NCI-H1436 treated with DMSO at 0.1 percent for 48 hours (cell line): ENCODE data around the gene NWD2.
"Not testable (repeated sequence)": the region's sequence is repeated elsewhere in the genome, so short reads cannot be mapped to it uniquely, and the experiment has no call there.

Experiments used
- DNase-seq: peaks from one replicate; lab custom pipeline; 2025; lab: John Stamatoyannopoulos, UW

Gene NWD2, protein sequence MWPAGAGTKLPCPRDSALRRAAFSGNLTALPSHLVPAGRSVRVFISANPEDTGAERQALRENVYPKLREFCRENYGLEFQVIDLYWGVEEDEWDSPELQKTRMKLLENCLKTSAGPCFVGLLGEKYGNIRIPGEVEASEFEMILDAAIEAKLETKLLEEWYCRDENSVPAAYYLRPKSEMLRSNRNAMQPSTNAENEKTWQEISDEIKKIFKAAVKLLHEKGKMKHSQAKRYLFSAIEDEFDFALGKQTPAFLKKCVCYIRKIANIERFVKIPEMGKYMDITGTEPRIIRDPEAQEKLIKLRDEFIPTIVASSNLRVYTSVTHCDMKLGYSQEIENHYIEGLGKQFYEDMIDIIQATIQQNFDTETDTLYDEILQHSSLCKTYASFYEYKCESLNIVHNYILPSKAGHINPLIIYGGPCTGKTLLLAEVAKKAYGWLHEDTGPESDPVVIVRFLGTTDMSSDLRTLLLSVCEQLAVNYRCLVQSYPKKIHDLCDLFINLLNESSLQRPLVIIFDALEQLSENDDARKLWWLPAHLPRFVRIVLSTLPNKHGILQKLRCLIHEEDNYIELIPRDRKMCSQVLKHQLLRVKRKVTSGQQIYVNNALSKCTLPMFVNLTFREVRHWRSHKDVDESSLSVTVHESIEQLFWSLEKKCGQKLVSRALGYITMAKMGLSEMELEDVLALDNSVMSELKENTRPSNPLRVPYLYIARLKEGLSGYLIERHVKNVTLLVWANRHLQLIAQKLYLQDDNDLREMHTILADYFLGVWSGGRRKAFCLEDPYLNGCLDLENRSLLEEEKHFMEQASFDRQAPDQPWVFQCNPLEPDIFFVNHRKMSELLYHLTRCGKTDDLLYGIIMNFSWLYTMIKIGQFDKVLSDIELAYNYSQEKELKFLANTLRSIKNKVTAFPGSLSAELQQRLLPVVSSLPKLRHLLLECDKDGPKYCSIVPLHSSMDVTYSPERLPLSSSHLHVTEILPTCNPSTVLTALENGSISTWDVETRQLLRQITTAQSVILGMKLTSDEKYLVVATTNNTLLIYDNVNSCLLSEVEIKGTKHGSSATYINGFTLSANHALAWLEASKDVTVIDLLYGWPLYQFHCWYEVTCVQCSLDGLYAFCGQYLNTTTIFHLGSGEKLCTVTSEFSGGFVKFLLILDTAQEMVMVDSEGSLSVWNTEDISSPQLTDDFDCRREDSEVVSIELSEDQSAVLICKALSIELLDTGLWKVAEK (N-terminal part only)

DNA sequence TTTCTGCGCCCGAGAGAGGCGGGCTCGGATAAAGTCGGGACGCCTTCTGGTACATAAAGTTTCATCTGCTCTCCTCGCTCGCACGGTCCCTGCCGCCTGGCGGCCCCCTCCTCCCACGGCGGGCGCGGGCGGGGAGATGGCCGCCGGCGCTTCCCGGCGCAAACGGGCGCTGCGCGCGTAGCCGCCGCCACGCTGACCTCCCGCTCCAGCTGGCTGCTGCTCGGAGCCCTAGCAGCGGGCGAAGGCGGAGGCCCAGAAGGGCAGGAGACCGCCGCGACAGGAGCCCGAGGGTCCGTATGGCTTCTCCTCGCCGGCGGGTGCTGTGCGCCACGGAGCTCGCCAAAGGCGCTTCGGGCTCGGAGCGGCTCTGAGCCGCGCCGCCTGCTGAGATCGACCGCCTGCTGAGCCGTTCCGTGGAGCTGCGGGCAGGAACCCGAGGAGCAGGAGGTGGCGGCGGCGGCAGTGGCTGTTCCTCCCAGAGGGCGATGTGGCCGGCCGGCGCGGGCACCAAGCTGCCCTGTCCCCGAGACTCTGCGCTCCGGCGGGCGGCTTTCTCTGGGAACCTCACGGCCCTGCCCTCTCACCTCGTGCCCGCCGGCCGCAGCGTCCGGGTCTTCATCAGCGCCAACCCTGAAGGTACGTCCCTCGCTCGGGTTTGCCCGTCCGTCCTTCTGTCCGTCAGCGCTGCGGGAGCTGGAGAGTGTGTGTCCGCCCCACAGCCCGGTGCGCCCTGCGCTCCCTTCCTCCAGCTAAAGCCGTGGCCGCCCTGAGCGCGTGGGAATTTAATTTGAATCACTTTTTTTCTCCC is at the start of gene NWD2:
TSS of gene NWD2 (plus strand) at position 161 of the 808 bp plus-strand sequence. CDS start at position 486, 325 bp downstream.
- no peak for DNase-seq

DNA sequence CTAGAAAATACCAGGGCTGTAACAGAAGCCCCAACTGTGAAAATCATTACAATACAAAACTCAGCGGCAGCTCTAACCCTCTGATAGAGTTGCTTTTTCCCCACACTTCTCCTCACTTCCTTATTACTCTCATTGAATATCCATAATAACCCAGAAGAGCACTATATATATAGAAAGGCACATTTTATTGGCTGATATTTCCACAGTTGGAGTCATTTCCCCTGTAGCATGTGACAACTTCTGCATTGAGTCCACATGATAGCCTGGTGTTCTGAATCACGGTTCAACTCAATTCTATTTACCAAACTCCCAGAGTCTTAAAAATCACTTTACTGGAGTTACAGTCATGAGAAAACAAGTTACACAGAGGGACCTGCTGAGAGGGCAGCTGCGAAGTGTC is 46.6 kb upstream of the NWD2 start:
- DNase-seq: no peak

DNA sequence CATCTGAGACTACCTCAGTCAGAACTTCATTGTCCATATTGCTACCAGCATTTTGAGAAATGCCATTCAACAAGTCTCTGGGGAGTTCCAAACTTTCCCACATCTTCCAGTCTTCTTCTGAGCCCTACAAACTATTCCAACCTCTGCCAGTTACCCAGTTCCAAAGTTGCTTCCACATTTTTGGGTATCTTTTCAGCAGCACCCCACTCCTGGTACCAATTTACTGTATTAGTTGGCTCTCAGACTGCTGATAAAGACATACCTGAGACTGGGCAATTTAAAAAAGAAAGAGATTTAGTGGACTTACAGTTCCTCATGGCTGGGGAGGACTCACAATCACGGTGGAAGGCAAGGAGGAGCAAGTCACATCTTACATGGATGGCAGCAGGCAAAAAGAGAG is 39.8 kb upstream of the NWD2 start:
- not testable (repeated sequence) for DNase-seq

DNA sequence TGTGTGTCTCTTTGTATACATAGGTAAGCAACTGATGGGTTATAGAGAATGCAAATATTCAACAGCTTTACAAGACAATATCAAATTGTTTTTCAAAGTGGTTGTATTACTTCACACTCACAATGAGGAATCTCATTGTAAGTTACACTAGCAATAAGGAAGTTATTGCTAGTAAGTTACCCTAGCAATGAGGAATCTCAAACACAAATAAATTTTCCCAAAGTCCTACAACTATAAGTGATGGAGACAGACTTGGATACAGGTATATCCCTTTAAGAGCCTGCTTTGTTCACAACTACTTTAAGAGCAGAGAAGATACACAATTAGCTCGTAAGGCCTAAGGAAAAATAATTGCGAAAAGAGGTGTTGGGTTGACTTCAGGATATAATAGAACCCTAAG is 28.3 kb upstream of the NWD2 start:
- DNase-seq: no peak

DNA sequence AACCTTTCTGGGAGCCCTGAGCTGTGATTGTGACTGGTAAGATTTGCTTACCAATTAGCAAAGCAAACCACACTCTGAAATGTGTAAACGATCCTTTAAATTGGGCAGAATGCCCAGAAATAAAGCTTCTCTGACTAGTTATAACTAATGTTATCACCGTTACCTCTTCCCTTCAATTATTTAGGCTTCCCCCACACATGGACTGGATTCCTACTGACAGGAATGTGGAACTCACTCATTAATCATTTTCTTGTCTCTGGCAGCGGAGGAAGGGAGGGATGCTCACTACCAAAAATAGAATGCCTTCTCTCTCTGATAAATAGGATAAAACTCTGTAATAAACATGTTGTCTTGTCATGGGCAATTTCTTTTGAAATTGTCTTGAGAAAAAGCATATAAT is 25.3 kb upstream of the NWD2 start:
- DNase-seq: no peak

DNA sequence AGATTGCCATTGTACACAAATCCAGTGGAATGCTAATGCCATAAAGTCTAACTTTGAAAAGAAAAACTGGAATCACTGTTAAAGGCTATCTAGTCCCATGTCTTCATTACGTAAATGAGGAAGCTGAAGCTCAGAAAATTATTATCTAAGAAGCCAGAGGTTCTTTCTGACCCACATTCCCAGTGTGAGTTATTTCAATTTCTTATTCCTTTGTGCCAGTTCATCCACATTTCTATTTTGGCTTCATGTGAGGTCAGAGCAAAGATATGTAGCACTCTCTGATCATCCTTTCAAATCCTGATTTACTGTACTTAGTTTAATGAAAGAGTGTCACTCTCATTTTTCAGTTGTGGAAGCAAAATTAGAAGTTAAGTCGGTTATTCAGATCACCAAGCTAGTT is 24.6 kb upstream of the NWD2 start:
- DNase-seq: no peak

DNA sequence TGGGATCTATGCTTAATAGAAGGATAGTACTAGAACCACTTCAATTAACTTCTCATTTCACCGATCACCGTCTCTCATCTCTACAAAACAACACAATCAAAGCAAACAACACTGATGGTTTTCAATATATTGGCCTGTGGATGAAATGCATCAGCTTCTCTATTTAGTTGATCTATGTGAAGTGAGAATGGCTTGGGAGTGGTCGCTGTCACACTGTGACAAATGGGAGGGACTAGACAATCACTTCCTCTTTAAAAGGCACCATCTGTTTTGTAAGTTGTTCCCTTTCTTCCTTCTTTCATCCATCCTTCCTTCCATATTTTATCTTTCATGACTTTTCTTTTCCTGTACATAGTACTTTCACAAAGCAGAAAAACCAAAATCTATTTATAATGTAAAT is 23.9 kb upstream of the NWD2 start:
- DNase-seq: no peak

DNA sequence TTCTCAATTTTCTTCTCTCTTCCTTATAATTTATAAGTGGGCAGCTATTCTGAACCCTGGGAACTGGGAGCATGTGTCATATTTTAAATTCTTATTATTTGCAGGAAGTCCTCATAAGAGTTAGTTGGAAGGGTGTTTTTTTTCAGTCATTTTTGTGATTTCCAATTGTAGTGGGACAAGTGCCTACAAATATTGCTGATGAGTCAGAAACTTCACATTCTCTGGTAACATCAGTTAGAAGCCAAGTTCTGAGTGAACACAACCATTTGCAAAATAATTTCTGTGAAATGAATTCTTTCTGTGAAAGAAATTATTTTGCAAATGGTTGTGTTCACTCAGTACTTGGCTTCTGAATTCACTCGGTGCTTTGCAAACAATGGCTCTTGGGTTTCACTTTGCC is 20.8 kb upstream of the NWD2 start:
- no peak for DNase-seq

DNA sequence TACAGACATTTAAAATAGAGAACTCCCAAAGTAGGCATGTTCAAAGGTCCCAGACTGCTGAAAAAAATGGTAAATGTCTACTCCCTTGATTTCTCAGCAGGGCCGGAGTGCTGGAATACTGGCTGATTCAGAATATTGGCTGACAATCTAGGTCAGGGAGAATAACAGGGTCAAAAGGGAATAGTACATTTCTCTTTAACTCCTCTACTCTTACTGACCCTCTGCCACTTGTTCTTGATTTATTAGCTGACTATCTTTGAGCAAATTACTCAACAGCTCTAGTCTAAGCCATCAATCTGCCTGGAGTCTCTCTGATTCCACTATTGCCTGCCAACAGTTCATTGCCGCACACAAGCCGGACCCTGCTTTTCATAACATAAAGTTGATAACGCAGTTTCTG is 19.7 kb upstream of the NWD2 start:
- no peak for DNase-seq

DNA sequence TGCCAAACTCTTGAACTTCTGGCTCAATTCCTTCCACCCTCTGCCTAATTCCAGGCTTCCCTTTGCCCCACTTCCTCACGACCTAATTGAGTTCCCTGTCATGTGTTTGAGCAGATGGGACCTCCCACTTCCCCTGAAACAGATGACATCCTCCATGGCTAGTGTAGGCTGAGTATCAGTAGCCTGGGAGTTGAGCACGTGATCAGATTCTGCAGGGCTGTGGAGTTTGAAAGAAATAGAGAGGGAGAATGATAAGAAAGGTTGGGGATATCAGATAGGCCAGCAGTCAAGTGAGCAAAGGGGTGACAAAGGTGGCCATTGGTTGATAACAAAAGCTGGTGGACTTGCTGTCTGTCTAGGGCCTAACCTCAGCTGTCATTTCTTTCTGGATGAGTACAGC is 18.8 kb upstream of the NWD2 start:
- no peak for DNase-seq

DNA sequence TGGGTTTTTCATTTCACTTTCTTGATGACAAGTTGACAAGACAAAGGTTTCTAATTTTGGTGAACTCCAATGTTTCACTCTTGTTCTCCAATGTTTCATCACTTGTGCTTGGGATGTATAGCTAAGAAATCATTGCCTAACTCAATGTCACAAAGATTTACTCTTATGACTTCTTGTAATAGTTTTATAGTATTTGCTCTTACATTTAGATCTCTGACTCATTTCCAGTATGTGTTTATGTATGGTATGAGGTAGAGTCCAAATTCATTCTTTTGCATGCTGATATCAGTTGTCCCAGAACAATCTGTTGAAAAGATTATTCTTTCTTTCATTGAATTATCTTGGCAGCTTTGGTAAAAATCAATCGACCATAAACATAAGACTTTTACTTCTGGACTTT is 12.2 kb upstream of the NWD2 start:
- no peak for DNase-seq

DNA sequence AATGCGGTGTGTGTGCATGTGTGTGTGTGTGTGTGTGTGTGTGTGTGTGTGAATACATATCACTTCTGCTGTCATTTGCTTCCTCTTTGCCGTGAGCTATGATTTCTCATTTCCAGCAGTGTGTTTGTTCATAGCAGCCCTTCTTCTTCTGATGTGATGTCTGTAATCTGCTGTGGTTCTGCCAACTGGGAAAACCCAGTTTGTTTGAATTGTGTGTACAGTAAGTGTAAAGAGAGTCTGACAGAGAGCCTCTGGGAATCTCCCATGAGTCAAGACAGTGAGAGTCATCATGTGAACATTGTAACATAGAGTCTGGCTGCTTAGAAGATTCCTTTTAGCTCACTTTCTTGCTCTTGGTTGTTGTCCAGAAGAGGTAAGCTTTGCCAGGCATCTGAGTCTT is 8.4 kb upstream of the NWD2 start:
- no peak for DNase-seq

DNA sequence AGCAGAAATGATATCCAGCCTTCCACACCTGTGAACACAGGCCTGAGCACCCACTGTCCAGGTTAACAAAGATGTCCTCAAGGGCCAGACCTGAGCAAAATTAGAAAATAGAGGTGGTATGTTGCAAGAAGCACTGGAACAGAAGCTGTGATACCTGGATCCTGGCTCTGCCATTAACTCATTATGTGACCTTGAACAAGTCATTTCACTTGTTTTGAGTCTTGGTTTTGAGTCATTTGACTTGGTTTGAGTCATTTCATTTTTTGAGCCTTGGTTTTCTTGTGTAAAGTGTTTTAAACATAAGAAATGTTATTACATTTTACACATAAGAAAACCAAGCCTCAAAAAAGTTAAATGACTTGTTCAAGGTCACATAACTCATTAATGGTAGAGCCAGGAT is 2.9 kb upstream of the NWD2 start:
- DNase-seq: no peak

DNA sequence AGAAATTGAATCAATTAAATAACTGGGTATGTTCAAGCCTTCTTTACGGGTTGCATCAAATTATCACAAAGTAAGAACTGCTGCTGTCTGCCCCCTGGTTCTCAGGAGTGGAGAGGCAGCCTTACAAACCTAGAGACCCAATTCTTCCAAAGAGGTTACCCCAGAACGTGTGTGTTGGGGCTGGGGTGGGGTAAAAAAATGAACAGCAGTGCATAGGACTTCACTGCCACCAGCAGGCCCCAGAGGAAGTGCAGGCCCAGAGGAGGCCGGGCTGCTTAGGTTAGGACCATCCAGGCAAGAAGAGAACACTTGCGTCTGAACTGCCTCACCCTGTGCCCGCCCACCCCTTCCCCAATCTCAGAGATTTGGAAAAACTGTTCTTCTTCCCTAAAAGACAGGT is 1.5 kb upstream of the NWD2 start:
- no peak for DNase-seq

DNA sequence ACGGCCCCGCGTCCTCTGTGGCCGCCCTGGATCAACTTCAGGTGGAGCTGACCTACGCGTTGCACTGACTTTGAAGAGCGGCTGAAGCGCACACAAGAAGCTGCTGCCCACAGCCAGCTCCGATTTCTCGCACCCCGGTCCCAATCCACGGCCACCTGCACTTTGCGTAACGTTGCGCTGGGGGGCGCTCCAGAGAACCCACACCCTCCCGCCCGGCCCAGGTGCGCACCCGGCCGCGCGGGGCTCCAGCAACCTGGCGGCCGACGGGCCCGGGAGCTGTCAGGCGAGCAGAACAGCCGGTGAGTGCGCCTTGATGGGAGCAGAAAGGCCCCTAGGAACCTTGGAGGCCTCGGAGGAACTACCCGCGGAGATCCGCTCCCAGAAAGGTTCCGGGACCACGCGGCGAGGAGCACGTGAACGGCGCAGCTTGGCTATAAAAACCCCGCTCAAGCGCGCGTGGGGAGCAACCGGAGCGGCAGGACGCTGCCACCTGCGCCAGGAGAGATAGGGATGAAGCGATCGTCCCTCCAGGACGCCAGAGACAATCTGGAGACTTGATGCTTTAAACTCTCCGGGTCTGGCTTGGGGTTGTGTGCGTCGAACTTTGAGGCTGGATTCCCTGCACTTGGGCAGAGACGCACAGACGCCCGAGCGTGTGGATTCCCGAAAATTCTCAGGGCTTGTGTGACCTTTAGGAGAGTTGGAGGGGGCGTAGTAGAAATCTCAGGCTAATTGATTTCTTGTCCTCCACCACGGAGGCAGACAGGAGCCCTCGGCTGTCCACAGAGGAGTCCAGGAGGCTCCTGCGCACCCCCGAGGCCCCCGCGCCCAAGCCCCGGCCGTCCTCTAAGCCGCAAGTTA is 591 bp upstream of the NWD2 start:
- no peak for DNase-seq

DNA sequence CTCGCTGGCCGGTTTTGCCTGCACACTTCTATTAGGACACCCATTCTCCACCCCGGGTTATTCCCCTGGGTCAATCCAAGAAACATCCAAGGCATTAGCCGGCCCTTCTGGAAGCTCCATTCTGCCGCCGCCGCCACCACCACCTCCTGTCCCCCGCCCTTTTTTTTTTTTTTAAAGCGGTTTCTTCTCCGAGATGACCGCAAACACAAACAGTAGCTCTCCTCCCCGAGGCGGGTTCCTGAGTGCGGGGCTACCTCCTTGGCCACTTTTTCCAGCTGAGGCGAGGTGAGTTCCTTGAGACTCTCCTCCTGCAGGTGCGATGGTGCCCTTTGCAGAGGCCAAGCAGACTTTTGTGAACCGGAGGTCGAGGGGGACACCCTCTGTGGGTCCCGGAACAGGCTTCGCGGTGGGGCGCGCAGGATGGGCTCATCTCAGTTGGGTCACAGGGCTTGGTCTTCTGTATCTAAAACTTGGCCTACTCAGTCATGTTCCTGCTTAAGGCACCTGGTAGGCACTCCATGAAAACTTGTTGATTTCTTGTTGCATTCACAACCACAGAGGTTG is 930 bp downstream of the NWD2 start:
- no peak for DNase-seq

DNA sequence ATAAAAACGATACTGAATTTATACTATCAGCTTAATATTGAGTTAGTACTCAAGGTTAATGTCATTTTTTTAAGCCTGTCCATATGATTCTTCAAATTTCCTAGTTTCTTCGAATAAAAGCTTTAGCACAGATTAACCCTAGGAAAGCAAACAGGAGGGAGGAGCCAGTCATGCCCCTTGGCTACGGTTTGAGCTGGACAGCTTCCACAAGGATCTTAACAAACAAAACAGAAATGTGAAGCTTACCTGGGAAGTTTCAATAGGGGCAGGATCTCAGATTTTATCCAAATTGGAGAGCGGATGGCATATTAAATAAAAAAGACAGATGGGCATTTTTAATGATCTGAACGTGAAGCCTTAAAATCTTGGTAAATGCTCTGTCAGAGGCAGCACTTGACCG is 2.3 kb downstream of the NWD2 start:
- DNase-seq: no peak

DNA sequence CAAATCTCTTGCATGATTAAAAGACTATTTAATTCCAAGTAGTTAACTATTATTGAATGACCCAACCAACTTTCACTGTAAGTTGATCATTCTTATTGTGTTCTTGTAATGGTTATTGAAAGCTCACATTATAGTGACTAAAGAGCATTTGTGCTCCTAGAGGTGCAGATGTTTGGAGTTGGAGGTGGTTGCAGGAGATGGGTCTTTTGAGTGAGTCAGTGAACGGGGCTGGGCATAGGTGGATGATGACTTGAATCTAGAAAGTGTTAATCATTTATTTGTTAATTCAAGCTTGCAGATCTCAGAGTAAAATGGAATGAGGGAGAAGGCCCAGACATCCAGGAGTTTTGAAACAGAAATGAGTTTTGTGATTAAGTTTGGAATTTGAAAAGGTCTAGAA is 13.7 kb downstream of the NWD2 start:
- no peak for DNase-seq

DNA sequence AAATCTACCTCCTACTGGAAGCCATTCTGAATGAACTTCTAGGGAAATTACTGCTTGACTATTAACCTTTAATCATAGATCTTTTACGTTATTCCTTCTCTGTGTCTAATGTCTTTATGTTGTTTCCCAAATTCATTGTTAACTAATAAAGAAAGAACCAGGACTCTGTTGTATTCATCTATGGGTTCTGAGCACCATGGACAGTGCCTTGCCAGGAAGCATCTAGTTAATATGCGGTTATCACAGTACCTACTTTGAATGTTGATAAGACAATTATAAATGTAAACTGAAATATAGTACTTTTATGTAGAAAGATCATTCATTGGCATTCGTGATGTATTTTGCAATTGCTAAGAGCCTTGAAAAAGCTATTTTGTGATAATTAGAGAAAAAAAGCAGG is 23.8 kb downstream of the NWD2 start:
- DNase-seq: no peak

DNA sequence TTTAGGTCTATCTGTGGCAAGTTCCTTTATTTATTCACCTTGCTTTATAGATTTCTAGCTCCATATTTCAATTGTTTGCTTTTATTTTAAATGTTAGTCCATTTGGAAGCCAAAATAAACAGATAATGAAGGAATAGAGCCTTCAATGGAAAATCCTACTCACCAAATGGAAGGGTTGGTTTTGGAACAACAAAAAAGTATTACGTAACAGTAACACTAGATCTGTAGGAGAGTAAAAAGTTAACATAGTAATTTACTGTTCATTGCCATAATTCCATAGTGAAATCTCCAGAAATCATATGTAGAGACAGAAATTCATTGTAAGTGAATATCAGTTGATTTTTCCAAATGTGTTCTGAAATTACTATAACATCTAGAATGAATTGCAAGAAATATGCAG is 34.6 kb downstream of the NWD2 start:
- no peak for DNase-seq
